ENCODE data around the gene PRKAG1. TPM values are rescaled to one million over a fixed set of nuclear protein-coding genes. Genes with fewer than 3 reads are reported as not detected.

PRKAG1 gene
- total RNA-seq, 1 donor, result 95.9 TPM

- no peak for TF ChIP-seq CTCF (IDR thresholded peaks at IDR 0.05; ENCODE audit: insufficient read depth, low read length)
- no peak for DNase-seq (ENCODE audit: low read depth)
- H3K4me3 ChIP-seq (ENCODE audit: low read depth, low read length), result no peak overlapping the region
Observed at GRCh38 chr12:49031573-49032161, 13.1 kb upstream of the PRKAG1 start.

- TF ChIP-seq CTCF (IDR thresholded peaks at IDR 0.05; ENCODE audit: insufficient read depth, low read length), result no peak
- H3K4me3 ChIP-seq (ENCODE audit: low read depth, low read length), result no peak overlapping the region
- no peak for DNase-seq (ENCODE audit: low read depth)
Observed at GRCh38 chr12:49030714-49031572, 12.4 kb upstream of the PRKAG1 start.

- no peak for TF ChIP-seq CTCF (IDR thresholded peaks at IDR 0.05; ENCODE audit: insufficient read depth, low read length)
- no peak for DNase-seq (ENCODE audit: low read depth)
Observed at GRCh38 chr12:49030119-49030518, 11.5 kb upstream of the PRKAG1 start.

GRCh38 chr12:49028666-49029275, 10.2 kb upstream of the PRKAG1 start:
- no peak for DNase-seq (ENCODE audit: low read depth)
- TF ChIP-seq CTCF (IDR thresholded peaks at IDR 0.05; ENCODE audit: insufficient read depth, low read length), result no peak
- no peak overlapping the region for H3K4me3 ChIP-seq (ENCODE audit: low read depth, low read length)

More at GRCh38 chr12:49030119-49030518, 11.5 kb upstream of the PRKAG1 start:
- no peak overlapping the region for H3K4me3 ChIP-seq (ENCODE audit: low read depth, low read length)

GRCh38 chr12:49027846-49028555, 9.4 kb upstream of the PRKAG1 start:
- TF ChIP-seq CTCF (IDR thresholded peaks at IDR 0.05; ENCODE audit: insufficient read depth, low read length), result no peak
- no peak overlapping the region for H3K4me3 ChIP-seq (ENCODE audit: low read depth, low read length)
- no peak for DNase-seq (ENCODE audit: low read depth)

GRCh38 chr12:49026678-49027480, 8.3 kb upstream of the PRKAG1 start:
- no peak overlapping the region for H3K4me3 ChIP-seq (ENCODE audit: low read depth, low read length)
- DNase-seq (ENCODE audit: low read depth), result no peak
- no peak for TF ChIP-seq CTCF (IDR thresholded peaks at IDR 0.05; ENCODE audit: insufficient read depth, low read length)
